ENCODE measurements around the gene PKDCC. TPM values are rescaled to one million over a fixed set of nuclear protein-coding genes. Genes with fewer than 3 reads are reported as not detected.

Gene PKDCC
- total RNA-seq, 2 donors from 2014 or later, result 25.7 to 93.9 TPM

DNA sequence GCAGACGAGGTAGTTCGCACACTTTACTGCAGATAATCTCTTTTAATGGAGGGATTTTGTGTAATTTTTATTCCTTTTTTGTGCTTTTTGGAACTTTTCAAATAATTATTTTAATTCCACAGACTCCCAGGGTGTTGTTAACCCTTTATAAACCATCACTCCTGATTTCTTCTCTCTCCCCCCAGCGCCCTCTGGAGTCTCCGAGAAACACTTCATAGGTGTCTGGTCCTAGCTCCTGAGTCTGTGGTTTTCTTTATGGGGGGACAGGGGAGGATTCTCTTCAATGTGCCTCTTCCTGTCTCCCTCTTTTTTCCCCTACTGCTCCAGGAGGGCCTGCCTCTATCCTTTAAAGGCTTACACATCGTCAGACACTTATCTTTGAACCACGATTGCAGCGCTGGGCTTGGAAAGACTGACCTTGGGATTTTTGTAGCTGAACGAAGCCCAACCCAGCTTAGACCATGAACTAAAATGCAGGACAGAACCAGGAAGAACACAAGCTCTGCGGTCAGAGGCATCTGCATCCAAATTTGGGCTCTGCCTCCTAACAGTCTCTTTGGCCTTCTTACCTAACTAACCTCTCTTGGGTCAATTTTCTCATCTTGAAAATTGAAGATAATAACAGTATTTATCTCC, 7.1 kb upstream of the PKDCC start:
- no peak for DNase-seq
- no peak for ATAC-seq
- WGBS, 2 donors, result 38 to 41% methylated on average over 9 of the region's 9 CpGs
- no peak overlapping the region for H3K4me3 ChIP-seq
- TF ChIP-seq CTCF (IDR thresholded peaks at IDR 0.05) (no peak), POLR2A (IDR thresholded peaks at IDR 0.05) (no peak)
- no peaks in the 10 kb centered on the region for H3K36me3 ChIP-seq (replicated peaks in 1 of 2; ENCODE audit: insufficient read depth in 1 of 2, low read depth in 2 of 2)
- no peaks in the 10 kb centered on the region for H3K4me1 ChIP-seq
- no peak overlapping the region for H3K27ac ChIP-seq
- H3K27me3 ChIP-seq, result no peaks in the 10 kb centered on the region
- no peaks in the 10 kb centered on the region for H3K9me3 ChIP-seq
- intact Hi-C loops (cut with DNase I), result no loop called here

DNA sequence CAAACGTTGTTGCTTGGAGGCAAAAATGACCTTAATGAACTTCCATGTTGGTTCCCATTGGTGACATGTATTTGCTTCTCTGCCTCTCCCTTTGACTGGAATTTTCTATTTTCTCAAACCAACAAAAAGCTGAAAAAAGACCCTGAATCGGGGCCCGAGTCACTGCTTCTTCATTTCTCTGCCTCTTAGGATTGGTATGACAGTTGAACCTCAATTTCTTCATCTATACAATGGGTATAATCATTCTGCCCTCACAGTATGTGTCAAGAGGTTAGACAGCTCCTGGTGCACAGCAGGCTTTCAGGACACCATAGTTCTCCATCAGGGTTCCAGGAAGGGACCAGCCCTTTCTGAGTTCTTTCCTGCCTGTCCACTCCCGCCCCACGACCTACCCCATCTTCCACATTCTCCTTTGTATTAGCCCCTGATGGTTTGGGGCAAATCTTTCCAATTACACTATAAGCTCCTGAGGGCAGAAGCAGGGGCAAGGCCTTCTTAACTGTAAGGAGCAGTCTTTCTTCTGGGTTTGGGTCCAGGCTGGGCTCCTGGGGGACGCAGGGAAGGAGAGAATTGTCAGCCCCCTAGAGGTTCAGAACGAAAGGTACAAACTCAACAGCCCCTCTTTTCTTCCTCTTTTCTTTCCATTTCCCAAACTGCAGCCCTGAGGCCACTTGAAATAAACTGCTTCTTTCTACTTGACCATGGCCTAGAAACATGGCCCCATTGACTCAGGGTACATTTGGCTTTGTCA, 6.3 kb upstream of the PKDCC start:
- Histone ChIP-seq H3K27ac (no peak overlapping the region), H3K9me3 (no peaks in the 10 kb centered on the region), H3K27me3 (no peaks in the 10 kb centered on the region), H3K36me3 (replicated peaks in 1 of 2; ENCODE audit: insufficient read depth in 1 of 2, low read depth in 2 of 2) (no peaks in the 10 kb centered on the region), H3K4me3 (no peak overlapping the region), H3K4me1 (no peaks in the 10 kb centered on the region)
- no peak for ATAC-seq
- intact Hi-C loops (cut with DNase I), result no loop called here
- 72 to 77% methylated on average over 7 of the region's 7 CpGs for WGBS, 2 donors
- TF ChIP-seq CTCF (IDR thresholded peaks at IDR 0.05), result no peak
- no peak for TF ChIP-seq POLR2A (IDR thresholded peaks at IDR 0.05)
- no peak for DNase-seq

DNA sequence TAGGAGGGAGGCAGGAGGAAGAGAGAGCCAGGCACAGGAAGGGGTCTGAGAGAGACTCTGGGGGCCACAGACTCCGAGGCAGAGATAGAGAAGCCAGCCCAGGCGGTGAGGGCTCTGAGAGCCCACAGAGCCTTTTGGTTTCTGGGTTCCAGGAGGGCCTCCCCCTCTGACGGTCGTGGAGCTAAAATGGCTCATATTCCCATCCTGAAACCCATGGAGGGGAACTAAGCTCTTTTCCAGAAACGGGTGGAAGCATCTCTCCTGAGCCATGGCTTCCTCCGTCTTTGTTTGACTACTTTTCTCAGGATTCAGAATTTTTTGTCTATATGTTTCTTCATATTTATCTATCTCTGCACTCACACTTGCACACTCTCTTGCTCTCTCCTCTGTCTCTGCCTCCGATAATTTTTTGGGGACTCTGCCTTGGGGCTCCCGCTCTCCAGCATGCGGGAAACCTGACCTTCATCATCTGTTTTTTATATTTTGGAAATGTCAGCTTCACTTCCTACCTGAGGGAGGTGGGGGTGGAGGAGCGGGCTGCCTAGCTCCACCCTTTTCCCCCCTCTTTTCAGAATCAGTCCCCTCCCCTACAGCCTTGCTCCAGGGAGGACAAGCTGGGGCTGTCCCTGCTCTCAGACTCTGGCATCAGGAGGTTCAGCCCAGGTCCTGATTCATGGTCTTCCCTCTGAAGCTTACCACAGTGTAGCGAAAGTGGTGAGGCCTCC, 5.0 kb upstream of the PKDCC start:
- no peaks in the 10 kb centered on the region for H3K9me3 ChIP-seq
- H3K4me1 ChIP-seq, result peaks cover 7% of the 10 kb centered on the region
- TF ChIP-seq CTCF (IDR thresholded peaks at IDR 0.05) (no peak), POLR2A (IDR thresholded peaks at IDR 0.05) (no peak)
- no peaks in the 10 kb centered on the region for H3K36me3 ChIP-seq (replicated peaks in 1 of 2; ENCODE audit: insufficient read depth in 1 of 2, low read depth in 2 of 2)
- intact Hi-C loops (cut with DNase I), result no loop called here
- no peaks in the 10 kb centered on the region for H3K27me3 ChIP-seq
- no peak for DNase-seq
- no peak overlapping the region for H3K4me3 ChIP-seq
- WGBS, 2 donors, result 81% methylated on average over 11 of the region's 11 CpGs
- H3K27ac ChIP-seq, result no peak overlapping the region
- no peak for ATAC-seq

- Histone ChIP-seq H3K9me3 (no peaks in the 10 kb centered on the region), H3K36me3 (replicated peaks in 1 of 2; ENCODE audit: insufficient read depth in 1 of 2, low read depth in 2 of 2) (no peaks in the 10 kb centered on the region), H3K4me3 (no peak overlapping the region), H3K27me3 (no peaks in the 10 kb centered on the region), H3K4me1 (peaks cover 12% of the 10 kb centered on the region), H3K27ac (no peak overlapping the region)
- TF ChIP-seq POLR2A (IDR thresholded peaks at IDR 0.05), result no peak
- no peak for TF ChIP-seq CTCF (IDR thresholded peaks at IDR 0.05)
- intact Hi-C loops (cut with DNase I), result no loop called here
- DNase-seq, result no peak
- 78 to 81% methylated on average over 3 of the region's 3 CpGs for WGBS, 2 donors
- ATAC-seq, result no peak
Measured at GRCh38 chr2:42043789-42044394, 3.9 kb upstream of the PKDCC start.

Measured in body of pancreas (tissue), 4 donors.